GM19035 (cell line): ENCODE data around the gene SULF2.

Experiments
- ATAC-seq: cut with Tn5 transposase; IDR thresholded peaks from one replicate; pipeline ENCODE4 v1.9.1; 2021; ENCODE audit not compliant: unreplicated experiment

SULF2 gene

GRCh38 chr20:47785854-47786764 lies 828 bp upstream of the SULF2 start:
- no peak for ATAC-seq

- no peak for ATAC-seq
Measured at GRCh38 chr20:47784599-47785310, 526 bp downstream of the SULF2 start.

- ATAC-seq: no peak
Measured at GRCh38 chr20:47783828-47784598, 1.3 kb downstream of the SULF2 start.

- no peak for ATAC-seq
Measured at GRCh38 chr20:47782920-47783552, 2.2 kb downstream of the SULF2 start.

- ATAC-seq: no peak
Measured at GRCh38 chr20:47782076-47782475, 3.2 kb downstream of the SULF2 start.

GRCh38 chr20:47781632-47782031 lies 3.6 kb downstream of the SULF2 start:
- ATAC-seq: no peak

GRCh38 chr20:47780720-47781389 lies 4.4 kb downstream of the SULF2 start:
- ATAC-seq: no peak

GRCh38 chr20:47778398-47779354 lies 6.6 kb downstream of the SULF2 start:
- no peak for ATAC-seq

- no peak for ATAC-seq
Measured at GRCh38 chr20:47777220-47777619, 8.1 kb downstream of the SULF2 start.

- ATAC-seq: no peak
Measured at GRCh38 chr20:47776639-47777038, 8.6 kb downstream of the SULF2 start.

- no peak for ATAC-seq
Measured at GRCh38 chr20:47775841-47776240, 9.4 kb downstream of the SULF2 start.

- ATAC-seq: no peak
Measured at GRCh38 chr20:47775039-47775438, 10.2 kb downstream of the SULF2 start.

GRCh38 chr20:47774131-47774777 lies 11.0 kb downstream of the SULF2 start:
- ATAC-seq: no peak

GRCh38 chr20:47773371-47773786 lies 11.9 kb downstream of the SULF2 start:
- no peak for ATAC-seq

- ATAC-seq: no peak
Measured at GRCh38 chr20:47770935-47771334, 14.3 kb downstream of the SULF2 start.

- ATAC-seq: no peak
Measured at GRCh38 chr20:47768016-47768824, 17.1 kb downstream of the SULF2 start.

- ATAC-seq: no peak
Measured at GRCh38 chr20:47765691-47766594, 19.3 kb downstream of the SULF2 start.
